ENCODE measurements around the gene HOXA3. TPM values are rescaled to one million over a fixed set of nuclear protein-coding genes. Genes with fewer than 3 reads are reported as not detected.
A peak's percentile ranks its signal among the peaks of the same experiment; 100 is the strongest.

HOXA3 gene
- total RNA-seq, 1 donor from 2014 or later = not detected

DNA sequence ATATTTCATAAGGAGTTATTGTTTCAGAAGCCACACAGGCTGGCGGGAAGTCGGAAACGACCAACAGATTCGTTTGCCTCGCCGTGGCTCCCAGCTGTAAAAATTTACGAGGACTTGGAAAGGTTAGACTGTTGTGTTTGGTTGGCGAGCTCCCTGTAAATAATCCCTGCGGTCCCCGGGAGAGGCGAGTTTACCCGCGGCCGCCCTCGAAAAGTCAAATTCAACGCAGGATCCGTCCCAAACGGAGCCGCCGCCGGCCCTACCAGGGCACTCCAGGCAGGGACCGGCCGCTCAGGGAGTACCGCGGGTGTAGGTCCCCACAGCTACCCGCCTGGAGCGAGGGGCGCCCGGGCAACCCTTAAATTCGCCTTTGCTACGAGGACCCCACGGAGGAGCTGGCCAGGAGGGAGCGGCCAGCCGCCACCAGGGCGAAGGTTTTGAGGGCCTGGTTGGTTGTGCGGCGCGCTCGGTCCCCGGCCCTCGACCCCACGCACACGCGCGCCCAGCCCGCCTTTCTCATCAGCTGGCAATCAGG is 13.7 kb upstream of the HOXA3 start:
- DNase-seq = no peak

DNA sequence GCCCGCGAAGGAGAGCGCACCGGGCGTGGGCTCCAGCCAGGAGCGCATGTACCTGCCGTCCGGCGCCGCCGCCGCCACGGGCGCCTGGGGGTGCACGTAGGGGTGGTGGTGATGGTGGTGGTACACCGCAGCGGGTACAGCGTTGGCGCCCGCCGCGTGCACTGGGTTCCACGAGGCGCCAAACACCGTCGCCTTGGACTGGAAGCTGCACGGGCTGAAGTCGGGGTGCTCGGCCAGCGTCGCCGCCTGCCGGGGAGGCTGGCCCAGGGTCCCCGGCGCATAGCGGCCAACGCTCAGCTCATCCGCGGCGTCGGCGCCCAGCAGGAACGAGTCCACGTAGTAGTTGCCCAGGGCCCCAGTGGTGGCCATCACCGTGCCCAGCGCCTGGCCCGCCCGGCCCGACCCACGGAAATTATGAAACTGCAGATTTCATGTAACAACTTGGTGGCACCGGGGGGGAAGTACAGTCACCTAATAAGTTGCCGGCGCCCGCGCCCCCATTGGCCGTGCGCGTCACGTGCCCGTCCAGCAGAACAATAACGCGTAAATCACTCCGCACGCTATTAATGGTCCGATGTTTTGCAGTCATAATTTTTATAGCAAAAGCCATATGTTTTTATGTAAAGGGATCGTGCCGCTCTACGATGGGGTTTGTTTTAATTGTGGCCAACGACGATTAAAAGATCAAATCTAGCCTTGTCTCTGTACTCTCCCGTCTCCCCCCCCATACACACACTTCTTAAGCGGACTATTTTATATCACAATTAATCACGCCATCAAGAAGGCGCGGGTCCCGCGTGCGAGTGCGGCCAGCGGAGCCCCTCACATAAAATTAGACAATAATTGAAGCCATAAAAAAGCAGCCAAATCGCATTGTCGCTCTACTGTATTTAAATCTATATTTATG is 13.0 kb upstream of the HOXA3 start, which contains the start of gene HOXA9:
TSS of gene HOXA9 (minus strand) at position 449 of the 907 bp plus-strand sequence. CDS start at position 369, 80 bp downstream.
- no peak for DNase-seq

DNA sequence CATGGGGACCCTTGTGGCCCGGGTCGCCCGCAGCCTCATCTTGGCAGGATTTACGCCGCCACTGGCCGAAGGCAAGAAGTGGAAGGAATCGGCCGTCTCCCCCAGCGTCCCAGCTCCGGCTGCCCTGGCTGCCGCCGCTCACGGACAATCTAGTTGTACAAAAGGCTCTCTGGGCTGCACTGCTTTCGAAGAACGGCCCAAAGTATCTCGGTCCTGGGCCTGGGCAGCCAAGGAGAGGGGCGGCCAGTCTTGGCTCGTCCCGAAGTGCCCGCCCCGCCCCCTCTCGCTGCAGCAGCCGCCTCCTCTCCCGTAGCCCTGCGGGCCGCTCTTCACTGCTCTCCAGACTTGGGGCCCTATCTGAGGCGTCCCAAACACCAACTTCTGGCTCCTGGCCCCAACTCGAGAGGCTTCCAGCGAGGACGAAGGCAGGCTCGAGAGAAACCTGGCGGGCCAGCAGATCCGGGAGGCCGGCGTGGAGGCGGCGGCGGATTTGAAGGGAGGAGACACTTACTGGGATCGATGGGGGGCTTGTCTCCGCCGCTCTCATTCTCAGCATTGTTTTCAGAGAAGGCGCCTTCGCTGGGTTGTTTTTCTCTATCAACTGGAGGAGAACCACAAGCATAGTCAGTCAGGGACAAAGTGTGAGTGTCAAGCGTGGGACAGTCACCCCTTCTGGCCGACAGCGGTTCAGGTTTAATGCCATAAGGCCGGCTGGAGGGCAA is 12.1 kb upstream of the HOXA3 start:
- DNase-seq = no peak

DNA sequence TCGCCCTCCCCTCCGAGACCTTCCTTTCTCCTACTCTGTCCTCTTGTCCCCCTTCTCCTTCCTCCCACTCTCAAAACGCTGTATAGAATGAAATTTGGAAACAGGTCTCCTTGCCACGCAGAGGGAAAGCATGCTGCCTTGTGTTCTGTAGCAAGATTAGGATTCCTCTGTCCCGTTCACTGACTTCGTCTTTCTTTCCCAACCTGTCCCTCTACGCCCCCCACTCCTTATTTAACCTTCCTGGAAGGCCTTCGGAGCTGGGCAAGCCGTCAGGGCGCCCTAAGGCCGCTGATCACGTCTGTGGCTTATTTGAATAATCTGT is 11.6 kb upstream of the HOXA3 start:
- DNase-seq = no peak

DNA sequence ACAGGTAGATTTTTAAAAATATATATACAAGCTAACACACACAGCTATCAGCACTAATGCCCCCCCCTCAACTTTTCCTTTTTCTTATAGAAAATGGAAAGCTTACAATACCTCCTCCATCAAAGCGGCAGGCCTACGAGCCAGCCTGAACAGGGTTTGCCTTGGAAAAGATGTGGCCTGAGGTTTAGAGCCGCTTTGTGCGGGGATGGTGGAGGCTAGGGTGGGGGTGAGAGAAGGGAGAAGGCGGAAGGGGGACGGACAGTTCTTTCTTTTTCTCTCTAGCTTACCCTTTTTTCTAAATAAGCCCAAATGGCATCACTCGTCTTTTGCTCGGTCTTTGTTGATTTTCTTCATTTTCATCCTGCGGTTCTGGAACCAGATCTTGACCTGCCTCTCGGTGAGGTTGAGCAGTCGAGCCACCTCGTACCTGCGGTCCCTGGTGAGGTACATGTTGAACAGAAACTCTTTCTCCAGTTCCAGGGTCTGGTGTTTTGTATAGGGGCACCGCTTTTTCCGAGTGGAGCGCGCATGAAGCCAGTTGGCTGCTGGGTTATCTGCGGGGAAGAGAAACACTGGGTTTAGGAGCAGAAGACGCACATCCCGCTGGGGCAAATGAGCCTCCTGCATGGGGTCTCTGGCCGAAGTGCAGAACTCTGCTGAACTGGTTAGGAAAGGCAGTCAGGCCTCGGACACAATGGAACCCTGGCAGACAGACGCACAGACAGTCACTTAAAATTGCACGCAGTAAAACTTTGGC is 11.1 kb upstream of the HOXA3 start:
- no peak for DNase-seq

DNA sequence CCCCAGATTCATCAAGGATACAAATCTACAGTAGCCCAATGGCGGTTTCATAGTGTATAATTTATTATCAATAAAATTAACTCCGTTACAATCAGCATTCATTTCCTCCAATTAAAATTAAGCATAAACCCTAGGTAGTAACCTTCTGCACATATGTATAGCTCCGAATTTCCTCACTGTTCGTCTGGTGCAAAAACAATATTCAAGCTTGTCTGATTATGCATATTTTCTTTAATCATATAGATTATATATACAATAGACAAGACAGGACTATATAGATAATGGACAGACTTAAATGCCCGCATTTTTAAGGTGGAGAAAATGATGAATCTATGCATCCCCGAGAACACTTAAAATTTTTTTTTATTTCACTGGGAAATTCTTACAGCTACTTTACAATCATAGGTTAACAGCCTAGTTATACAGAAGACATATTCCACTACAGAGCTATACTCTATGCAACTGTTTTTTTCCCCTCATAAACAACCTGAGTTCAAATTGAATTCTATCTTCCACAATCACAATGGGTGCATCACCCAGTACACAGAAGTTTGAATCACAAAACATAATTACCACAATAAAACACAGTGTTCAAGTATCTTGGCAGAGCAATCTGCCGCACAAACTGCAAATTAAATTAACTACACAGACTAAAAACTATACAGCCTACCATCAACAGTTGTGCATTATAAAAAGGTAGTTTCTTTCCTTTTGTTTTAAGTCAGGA is 10.3 kb upstream of the HOXA3 start:
- DNase-seq = no peak

DNA sequence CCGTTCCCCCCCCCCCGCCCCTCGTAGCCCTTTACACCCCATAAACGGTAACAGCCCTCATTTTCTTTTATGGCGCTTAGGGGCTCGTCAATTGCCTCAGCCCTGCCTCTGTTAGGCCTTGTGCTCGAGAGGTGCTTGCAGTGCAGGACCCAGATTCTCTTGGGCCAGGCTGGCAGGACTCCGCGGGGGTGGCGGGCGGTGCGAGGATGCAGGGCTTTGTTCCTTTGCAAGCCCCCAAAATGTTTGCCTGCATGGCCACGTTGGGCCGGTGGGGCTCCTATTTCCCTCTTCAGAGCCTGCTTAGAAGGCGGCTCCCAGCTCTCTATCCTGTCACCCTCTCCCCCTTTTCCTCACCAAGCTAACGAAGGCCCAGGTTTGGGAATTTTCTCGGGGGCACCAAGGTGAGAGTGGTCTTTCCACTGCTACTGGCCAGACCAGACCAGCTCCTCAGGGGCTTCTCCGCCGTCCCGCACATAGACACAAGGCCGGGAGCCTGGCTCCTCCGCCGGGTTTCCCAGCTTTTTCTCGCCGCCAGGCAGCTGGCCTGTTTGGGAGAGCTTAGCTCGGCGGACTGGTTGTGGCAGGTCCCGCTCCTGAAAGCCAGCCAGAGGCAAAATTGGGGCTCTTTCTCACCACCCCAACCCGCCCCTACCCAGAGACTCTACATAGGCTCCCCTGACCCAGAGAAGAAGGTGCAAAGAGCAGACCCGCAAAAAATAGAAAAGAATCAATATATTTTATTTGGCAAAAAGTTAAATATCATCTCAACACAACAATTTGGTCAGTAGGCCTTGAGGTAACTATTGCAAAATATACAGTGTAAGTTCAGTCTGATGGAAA is 9.6 kb upstream of the HOXA3 start:
- DNase-seq = no peak

DNA sequence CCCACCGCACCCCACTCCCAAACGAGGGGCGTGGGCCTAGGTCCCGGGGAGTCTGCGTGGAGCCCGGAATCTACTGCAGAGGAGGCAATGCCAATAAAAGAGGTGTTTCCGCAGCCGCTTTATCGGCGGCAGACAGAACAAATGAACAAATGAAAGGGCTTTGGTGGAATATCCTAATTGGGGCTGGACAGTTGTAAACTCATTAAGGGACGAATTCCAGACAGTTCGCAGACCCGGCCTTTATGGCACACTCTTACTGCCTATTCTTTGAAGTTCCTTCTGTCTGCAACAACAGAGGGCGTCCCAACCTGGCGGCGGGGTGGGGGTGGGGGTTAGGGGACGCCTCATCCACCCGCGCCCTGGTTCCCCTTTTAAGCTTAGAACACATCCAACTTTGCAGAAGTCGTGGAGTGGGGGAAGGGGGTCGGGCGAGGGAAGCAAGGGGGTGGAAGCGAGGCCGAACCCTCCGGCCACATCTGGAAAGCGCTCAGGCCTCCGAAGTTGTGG is 8.9 kb upstream of the HOXA3 start:
- DNase-seq = no peak

DNA sequence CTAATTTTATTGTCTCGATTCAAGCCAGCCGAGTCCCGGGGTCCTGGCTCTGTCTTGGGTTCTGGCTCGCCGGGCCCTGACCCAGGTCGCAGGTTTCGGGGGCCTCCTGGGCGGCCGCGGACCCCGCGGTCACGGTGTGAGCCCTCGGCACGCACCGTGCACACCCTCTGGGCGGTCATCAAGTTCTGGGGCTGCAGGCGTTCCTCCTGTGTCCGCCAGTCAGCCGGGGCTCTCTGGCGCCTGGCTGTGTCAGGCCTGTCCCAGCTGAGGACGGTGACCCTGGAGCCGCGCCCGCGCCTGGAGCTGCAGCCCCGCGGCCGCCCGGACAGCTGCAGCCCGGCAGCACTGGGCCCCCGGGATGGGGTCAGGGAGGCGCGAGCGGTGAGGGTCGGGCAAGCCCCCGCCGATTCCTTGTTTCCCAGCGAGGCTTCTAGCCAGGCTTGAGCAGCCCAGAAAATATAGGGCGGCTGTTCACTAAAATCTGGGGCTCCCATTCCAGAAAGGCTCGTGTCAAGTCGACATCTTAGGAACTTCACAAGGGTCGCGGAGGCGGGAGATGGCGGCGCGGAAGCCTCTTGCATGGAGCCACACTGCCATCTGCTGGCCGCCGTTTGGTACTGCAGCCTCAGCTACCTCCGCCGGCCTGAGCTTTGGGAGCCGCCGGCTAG is 8.3 kb upstream of the HOXA3 start:
- peak; percentile 37 for DNase-seq

DNA sequence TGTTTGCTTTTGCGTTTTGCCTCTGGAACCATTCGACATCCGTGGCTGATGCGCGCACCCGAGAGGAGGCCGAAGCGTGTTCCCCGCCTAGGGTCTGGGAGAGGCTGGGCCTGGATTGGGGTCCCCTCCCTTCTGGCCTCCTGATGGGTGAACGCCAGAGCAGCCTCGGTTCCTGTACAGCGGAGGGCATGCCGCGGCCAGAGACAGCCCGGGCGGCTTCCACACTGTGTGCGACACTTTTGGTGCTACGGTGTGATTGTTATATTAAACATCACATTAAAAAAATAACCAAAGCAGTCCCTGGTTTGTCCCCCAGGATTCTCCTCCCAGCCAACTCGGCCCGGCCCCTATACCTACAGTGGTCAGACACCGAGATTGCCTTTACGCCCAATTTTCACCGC is 7.8 kb upstream of the HOXA3 start:
- DNase-seq = no peak

DNA sequence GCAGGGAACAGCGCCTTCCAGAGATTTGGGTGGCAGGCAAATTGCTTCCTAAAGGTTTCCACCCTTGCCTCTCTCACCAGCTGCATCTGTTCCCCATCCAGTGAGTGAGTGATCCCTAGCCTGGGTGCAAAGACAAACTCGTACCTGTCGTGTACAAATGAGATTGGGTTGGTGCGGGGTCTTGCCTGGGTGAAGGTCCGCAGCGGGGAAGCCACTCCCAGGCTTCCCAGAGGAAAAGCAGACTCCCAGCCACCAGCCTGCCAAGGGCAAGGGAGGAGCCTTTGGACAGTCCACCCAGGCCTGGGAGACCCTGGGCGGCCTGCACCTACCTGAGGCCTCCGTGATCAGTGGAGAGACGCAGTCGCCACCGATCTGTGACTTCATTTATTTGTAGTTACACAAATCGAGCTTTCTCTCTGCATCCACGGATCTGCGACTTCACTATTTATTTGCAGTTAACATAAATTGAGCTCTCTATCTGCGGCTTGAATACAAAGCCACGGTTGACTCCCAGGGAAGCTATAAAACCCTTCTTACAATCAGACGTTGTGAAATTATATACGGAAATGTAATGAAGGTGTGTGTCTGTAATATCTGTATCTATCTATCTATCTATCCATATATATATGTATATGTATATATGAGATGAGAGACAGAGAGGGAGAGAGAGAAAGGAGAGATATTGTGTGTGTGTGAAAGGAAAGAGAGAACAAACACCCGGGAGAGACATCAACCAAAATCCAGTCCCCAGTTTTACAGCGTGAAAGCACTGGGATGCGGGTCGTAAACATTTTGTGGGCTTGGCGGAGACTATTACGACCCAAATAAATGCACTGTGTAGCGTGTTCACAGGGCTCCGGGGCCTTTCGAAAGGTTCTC is 7.1 kb upstream of the HOXA3 start:
- DNase-seq = no peak

DNA sequence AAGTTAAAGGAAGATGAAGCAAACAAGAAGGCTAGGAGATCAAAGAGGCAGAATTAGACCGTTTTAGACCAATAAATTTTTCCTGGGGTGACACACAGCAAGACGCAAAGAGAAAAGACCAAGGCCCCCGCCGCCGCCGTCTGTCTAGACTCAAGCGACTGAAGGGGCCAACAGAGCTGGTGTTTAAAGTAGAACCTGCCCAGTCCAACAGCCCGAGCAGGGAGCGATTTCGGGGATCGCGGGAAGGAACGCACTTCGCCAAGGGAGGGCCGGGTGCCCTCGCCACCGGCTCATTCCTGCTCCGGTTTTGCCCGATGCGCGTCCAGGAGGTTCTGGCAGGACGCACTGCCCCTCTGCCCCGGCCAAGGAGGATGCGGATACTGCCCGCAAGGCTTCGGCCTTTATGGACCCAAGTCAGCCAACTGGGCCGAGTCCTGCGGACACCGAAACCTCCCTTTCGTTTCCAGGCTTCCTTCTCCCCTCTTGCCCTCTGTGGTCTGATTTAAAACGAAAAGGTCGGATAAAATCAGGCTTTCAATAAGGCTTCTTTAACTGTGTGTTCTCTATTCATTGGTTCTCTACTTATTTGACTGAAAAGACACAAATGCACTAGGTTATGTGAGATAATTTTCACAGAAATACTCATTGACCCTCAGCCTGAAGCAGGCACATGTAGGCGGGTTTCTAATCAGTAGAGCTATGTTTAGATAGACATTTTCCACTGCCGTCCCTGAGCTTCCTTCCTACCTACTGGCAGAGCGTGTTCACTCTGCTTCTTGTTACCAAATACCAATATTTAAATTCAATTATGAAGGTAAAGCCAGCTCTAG is 6.3 kb upstream of the HOXA3 start:
- no peak for DNase-seq

DNA sequence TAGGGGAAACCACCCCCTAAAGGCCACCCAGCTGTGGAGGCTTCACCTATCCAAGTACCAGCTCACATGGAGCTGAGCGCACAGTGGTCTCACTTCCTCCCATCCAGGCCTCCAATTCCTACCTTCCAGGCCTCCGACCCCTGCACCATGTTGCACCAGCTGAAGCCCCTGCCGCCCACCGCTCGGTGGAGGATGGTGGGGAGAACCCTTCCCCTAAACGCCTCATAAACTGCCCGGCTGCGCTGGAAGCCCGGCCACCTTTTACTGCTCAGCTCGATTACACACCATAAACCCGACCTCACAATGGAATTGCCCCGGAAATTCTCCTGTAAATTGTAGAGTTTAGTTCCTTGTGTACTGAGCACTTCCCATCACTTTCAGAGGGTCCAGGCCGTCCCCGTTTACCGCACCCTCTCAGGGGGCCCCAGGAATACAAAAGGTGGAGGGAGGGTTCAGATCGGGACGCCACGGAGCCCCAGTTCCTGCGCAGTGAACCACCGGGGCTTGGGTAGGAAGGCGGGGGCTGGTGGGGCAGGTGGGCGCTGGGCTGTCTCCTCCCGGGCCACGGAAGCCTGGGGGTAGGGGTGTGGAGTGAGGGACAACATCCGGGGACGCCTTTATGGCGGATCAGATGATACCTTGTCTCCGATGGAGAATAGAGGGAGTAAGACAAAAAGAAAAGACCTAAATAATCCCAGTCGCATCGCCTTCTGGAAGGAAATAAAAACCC is 5.5 kb upstream of the HOXA3 start:
- no peak for DNase-seq

DNA sequence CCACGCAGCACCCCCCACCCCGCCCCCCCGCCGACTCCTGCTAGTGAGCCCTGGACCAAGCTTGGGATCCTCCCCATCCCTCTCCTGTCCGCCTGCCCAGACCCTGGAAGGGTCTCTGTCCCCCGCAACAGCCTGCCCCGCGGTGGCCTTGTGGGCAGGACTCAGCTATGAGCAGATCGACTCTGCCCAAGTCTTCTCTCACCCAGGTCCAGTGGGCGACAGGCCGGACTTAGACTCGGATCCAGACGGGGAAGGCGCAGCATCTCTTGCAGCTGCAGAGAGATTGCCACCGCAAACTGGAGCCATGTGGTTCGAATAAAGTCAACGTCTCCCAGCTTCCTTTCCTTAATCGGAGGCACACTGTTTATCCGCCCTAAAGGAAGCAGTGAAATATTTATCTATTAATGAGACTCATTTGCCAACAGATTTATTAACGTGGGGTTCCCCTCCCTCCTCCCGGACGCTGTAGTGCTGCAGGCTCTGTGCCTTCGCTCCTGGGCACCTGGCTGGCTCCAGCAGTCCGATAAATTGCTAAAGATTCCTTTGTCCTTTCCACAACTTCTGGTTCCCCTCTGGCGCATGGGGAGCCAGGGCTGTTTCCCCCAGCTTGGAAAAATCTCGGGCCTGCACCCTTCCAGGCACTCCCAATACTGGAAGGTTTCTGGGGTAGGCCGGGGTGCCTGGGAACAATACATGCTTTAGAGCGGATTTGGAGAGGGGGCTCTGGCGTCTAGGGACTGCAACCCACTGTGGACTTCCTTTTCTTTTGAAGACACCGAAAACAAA is 4.7 kb upstream of the HOXA3 start:
- DNase-seq = no peak

DNA sequence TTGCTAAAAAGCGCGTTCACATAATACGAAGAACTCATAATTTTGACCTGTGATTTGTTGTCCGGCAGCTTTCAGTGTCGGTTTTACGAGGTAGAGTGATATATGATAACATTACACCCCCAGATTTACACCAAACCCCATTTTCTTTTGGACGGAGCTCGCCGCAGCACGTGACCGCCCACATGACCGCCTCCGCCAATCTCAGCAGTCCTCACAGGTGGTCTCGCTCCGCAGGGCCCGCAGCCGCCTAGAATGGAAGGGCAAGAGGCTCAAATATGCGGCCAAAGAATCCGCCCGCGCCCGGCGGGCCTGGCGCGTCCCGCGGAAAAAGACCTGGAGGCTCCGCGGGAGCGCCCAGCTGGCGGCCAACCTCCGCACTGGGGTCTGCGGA is 4.1 kb upstream of the HOXA3 start, which contains the start of gene HOXA7:
TSS of gene HOXA7 (minus strand) at position 168 of the 391 bp plus-strand sequence. CDS start at position 38, 130 bp downstream.
- DNase-seq = no peak

DNA sequence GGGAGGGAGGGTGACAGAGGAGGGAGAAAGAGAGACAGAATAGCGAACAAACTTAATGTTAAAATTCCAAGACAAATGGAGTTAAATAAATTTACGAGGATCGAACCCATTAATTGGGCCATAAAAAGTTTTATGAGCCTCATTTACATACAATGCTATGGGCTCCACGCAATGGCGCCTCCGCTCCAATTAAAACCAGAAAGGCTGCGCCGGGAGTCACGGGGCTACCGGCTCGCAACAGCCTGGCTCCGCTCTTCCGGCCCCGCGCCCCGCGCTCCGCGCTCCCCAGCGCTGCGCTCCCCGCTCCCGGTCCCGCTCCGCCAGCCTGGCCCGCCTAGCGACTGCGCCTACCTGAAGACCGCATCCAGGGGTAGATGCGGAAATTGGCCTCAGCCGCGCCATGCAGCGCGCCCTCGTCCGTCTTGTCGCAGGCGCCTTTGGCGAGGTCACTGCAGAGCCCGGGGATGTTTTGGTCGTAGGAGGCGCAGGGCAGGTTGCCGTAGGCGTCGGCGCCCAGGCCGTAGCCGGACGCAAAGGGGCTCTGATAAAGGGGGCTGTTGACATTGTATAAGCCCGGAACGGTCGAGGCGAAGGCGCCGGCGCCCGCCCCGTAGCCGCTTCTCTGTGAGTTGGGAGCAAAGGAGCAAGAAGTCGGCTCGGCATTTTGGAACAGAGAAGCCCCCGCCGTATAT is 3.6 kb upstream of the HOXA3 start:
- DNase-seq = no peak
